ENCODE measurements around the gene MRPL49. TPM values are rescaled to one million over a fixed set of nuclear protein-coding genes. Genes with fewer than 3 reads are reported as not detected.

MRPL49 gene
- polyA plus RNA-seq, 2 of the 4 experiments (the other 2 are of a cell fraction) = 55.5 to 65.5 TPM

DNA sequence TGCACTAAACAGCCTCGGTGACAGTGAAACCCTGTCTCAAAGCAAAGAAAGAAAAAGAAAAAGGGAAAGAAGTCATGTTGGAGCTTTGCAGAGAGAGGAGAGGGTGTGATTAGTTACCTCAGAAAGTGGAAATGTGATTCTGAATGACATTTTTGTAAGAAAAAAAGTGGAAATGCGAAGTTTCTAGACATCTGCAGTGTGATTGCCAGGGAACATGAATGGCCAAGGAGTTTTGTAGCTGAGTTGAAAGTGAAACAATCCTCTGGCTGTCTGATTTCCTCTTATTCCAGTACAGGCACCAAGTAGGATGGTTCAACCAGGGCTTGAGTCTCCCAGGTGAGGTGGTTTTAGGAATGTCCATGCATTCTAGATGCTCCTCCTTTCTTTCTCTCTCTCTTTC is 30.0 kb downstream of the MRPL49 start:
- H3K27ac ChIP-seq = no peak overlapping the region; a peak in 1 of 6 replicates
- no peak for TF ChIP-seq MAFK (IDR thresholded peaks at IDR 0.05; ENCODE audit: partially characterized antibody)
- no peak overlapping the region for H3K4me2 ChIP-seq
- ATAC-seq (no peak), DNase-seq (ENCODE audit: low read depth in 1 of 2, low spot score in 1 of 2) (no peak), FAIRE-seq (no peak)
- H3K4me1 ChIP-seq = peaks cover 19% of the 10 kb centered on the region
- ChIA-PET CTCF (interaction anchor here (0.9 to 2.1 kb wide), 4 partner anchors 29 to 107 kb away, joined by 3 to 6 read pairs (median 6); partner anchors contain the start of genes CAPN1 and ZNHIT2), POLR2A (no interaction called here)
- WGBS (ENCODE audit: missing lambda C conversion rate) = 84% methylated on average over 2 of the region's 2 CpGs
- H3K4me3 ChIP-seq = no peak overlapping the region
- peaks cover 8% of the 10 kb centered on the region for H3K9me3 ChIP-seq

DNA sequence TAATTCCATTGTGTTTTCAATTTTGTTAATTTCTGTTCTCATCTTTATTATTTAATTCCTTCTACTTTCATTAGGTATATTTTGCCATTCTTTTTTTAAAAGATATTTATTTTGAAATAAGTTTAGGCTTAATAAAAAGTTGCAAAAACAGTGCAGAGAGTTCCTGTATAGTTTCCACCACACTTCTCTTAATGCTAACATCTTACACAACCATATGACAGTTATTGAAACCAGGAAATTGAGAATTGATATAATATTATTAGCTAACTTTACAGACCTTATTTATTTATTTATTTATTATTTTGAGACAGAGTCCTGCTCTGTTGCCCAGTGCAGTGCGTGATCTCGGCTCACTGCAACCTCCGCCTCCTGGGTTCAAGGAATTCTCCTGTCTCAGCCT is 34.1 kb downstream of the MRPL49 start:
- WGBS (ENCODE audit: missing lambda C conversion rate) = 94% methylated on average over 3 of the region's 3 CpGs

DNA sequence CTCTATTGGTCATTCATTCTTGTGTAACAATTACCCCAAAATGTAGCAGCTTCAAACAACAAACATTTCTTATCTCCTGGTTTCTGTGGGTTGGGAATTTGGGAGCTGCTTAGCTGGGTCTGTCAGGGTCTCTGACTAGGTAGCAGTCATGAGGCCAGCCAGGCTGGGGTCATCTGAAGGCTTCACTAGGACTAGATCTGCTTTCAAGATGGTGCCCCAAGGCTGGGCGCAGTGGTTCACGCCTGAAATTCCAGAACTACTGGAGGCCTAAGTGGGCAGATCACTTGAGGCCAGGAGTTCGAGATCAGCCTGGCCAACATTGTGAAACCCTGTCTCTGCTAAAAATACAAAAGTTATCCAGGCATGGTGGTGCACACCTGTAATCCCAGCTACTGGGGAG is 34.8 kb downstream of the MRPL49 start:
- WGBS (ENCODE audit: missing lambda C conversion rate) = 69% methylated on average over 3 of the region's 3 CpGs
- DNase-seq (ENCODE audit: low read depth in 1 of 2, low spot score in 1 of 2) (no peak), FAIRE-seq (no peak), ATAC-seq (no peak)
- no peak for TF ChIP-seq SMC3 (IDR thresholded peaks at IDR 0.05)
- no peak for TF ChIP-seq PHF8 (IDR thresholded peaks at IDR 0.05; ENCODE audit: borderline replicate concordance, low read depth)
- TF ChIP-seq FOXS1 (CRISPR knock-in tag; IDR thresholded peaks at IDR 0.05) = no peak
- TF ChIP-seq CHD4 (IDR thresholded peaks at IDR 0.05; ENCODE audit: borderline replicate concordance) = no peak
- H3K27ac ChIP-seq = no peak overlapping the region
- H3K4me3 ChIP-seq = no peak overlapping the region
- ChIA-PET POLR2A (no interaction called here), CTCF (interaction anchor here (0.7 to 1.3 kb wide), 3 partner anchors 9 to 334 kb away, joined by 3 to 4 read pairs (median 4); no protein-coding TSS in a partner anchor)
- no peaks in the 10 kb centered on the region for H3K4me1 ChIP-seq
- H3K4me2 ChIP-seq = no peak overlapping the region
- no peaks in the 10 kb centered on the region for H3K9me3 ChIP-seq

More for the DNA sequence above, 34.1 kb downstream of the MRPL49 start:
- Histone ChIP-seq H3K4me2 (no peak overlapping the region), H3K9me3 (no peaks in the 10 kb centered on the region), H3K4me3 (no peak overlapping the region), H3K27ac (no peak overlapping the region), H3K4me1 (peaks cover 2% of the 10 kb centered on the region)
- ATAC-seq = no peak
- no peak for TF ChIP-seq TFCP2L1 (CRISPR knock-in tag; IDR thresholded peaks at IDR 0.05)
- no peak for TF ChIP-seq CEBPB (IDR thresholded peaks at IDR 0.05)
- no peak for TF ChIP-seq ZNF302 (CRISPR knock-in tag; IDR thresholded peaks at IDR 0.05)
- TF ChIP-seq RARB (CRISPR knock-in tag; IDR thresholded peaks at IDR 0.05) = no peak
- no peak for TF ChIP-seq FOXS1 (CRISPR knock-in tag; IDR thresholded peaks at IDR 0.05)
- TF ChIP-seq E2F6 (IDR thresholded peaks at IDR 0.05; ENCODE audit: borderline replicate concordance, low read depth) = no peak
- TF ChIP-seq RFX5 (IDR thresholded peaks at IDR 0.05) = no peak
- no peak for TF ChIP-seq RCOR1 (IDR thresholded peaks at IDR 0.05; ENCODE audit: low read depth, low read length)
- no peak for TF ChIP-seq CHD2 (IDR thresholded peaks at IDR 0.05; ENCODE audit: low read length, partially characterized antibody)
- no peak for TF ChIP-seq ZC3H11A (IDR thresholded peaks at IDR 0.05)
- no peak for TF ChIP-seq EHMT2 (IDR thresholded peaks at IDR 0.05; ENCODE audit: low read depth)
- no peak for TF ChIP-seq NR3C1 (IDR thresholded peaks at IDR 0.05)
- no peak for TF ChIP-seq PHF8 (IDR thresholded peaks at IDR 0.05; ENCODE audit: borderline replicate concordance, low read depth)
- TF ChIP-seq FOSB (CRISPR knock-in tag; IDR thresholded peaks at IDR 0.05) = no peak
- no peak for TF ChIP-seq NFE2L2 (conservative IDR thresholded peaks at IDR 0.05; ENCODE audit: low read length)
- no peak for TF ChIP-seq REST (IDR thresholded peaks at IDR 0.05)
- no peak for FAIRE-seq
- ChIA-PET POLR2A (no interaction called here), CTCF (interaction anchor here (1.1 to 1.3 kb wide), 3 partner anchors 9 to 12 kb away, joined by 3 to 4 read pairs (median 4); no protein-coding TSS in a partner anchor)
- DNase-seq (ENCODE audit: low read depth in 1 of 2, low spot score in 1 of 2) = no peak
